Kidney (tissue), 14 donors: ENCODE data around the gene RIMBP2. TPM values are rescaled to one million over a fixed set of nuclear protein-coding genes. Genes with fewer than 3 reads are reported as not detected.

Source experiments
- DNase-seq, 5 donors: peaks; one replicate each; pipeline ENCODE4 v3.0.0-alpha.2; 2013 to 2020
- FAIRE-seq: peaks from 2 replicates; lab custom pipeline; 2012; peaks lifted over from hg19 to GRCh38; lab: Jason Lieb, UNC
- H3K27ac ChIP-seq, 2 donors: one replicate each; pipeline ENCODE4 v1.7.0; 2013; ENCODE audit warnings: low read depth in 2 of 2, low read length in 2 of 2, inconsistent platforms in 1 of 2
- H3K27me3 ChIP-seq: one replicate; pipeline ENCODE4 v1.7.1; 2013; ENCODE audit warnings: low read length, inconsistent platforms; ENCODE audit not compliant: control insufficient read depth, insufficient read depth
- H3K36me3 ChIP-seq, 3 donors: one replicate each; pipeline versions ENCODE4 v1.7.0 to v1.7.1; 2013; ENCODE audit warnings: low read length in 3 of 3, control low read depth in 1 of 3, inconsistent platforms in 1 of 3; ENCODE audit not compliant: insufficient read depth in 3 of 3, control insufficient read depth in 2 of 3
- H3K4me1 ChIP-seq, 3 donors: one replicate each; pipeline versions ENCODE4 v1.7.0 to v1.7.1; 2013; ENCODE audit warnings: low read length in 3 of 3, inconsistent platforms in 1 of 3, low read depth in 1 of 3; ENCODE audit not compliant: control insufficient read depth in 2 of 3, insufficient read depth in 2 of 3
- H3K4me3 ChIP-seq, 3 donors: one replicate each; pipeline versions ENCODE4 v1.7.0 to v1.8.1; 2013; ENCODE audit warnings: low read length in 3 of 3, control low read depth in 1 of 3, inconsistent platforms in 1 of 3
- H3K9ac ChIP-seq, 3 donors: one replicate each; pipeline versions ENCODE4 v1.7.0 to v1.7.1; 2013; ENCODE audit warnings: low read length in 3 of 3, control low read depth in 1 of 3, inconsistent platforms in 1 of 3
- H3K9me3 ChIP-seq, 3 donors: one replicate each; pipeline versions ENCODE4 v1.7.0 to v1.7.1; 2013; ENCODE audit warnings: low read length in 3 of 3, control low read depth in 1 of 3, inconsistent platforms in 1 of 3; ENCODE audit not compliant: control insufficient read depth in 2 of 3, insufficient read depth in 1 of 3
- CTCF ChIP-seq: IDR thresholded peaks from 3 replicates; pipeline ENCODE4 v1.5.1; 2012; ENCODE audit warnings: mild to moderate bottlenecking, moderate library complexity, borderline replicate concordance; ENCODE audit not compliant: insufficient read depth; ENCODE audit errors: extremely low read depth
- intact Hi-C: fragments of 100-400 bp; cut with DNase I; formaldehyde crosslinking; loops from one replicate; pipeline ENCODE4 v1.11.1; 2022
- polyA plus RNA-seq: library from polyadenylated mRNA; stranded (reverse); fragments of 350-450 nt; fragmentation: Illumina TruSeq; extraction: RNeasy Lipid Tissue Mini Kit (QIAGEN cat#74804); gene quantifications from one replicate; pipeline ENCODE4 v1.2.3, GENCODE V29; 2014; ENCODE audit warnings: low read depth, low replicate concordance; ENCODE audit not compliant: insufficient read depth
- total RNA-seq: library from RNA; stranded (reverse); fragmentation: NEBNext Ultra II Directional; extraction: Animal tissue kit (Norgen Biotek cat#: 25700); gene quantifications from one replicate; pipeline ENCODE4 v1.2.1, GENCODE V29; 2021
- donor health status: control.
- donor health status: control.
- donor health status: control.
- donor health status: control.
- donor health status: control.
- donor health status: DM: yes; HTN: yes; CAD: no.
- donor health status: Normal renal cell carcinoma (clear cell type).

Gene RIMBP2
- total and polyA plus RNA-seq, 2 donors from 2014 or later = 2.8 to 51.7 TPM

- FAIRE-seq (no peak), DNase-seq (peak in 1 of 5 donors; percentile 61)
- Histone ChIP-seq H3K36me3 (no peaks in the 10 kb centered on the region), H3K4me1 (no peaks in the 10 kb centered on the region), H3K9ac (no peak overlapping the region), H3K9me3 (peaks cover 2 to 8% (median 3%) of the 10 kb centered on the region in 3 donors), H3K27me3 (no peaks in the 10 kb centered on the region), H3K4me3 (no peak overlapping the region), H3K27ac (no peak overlapping the region)
- no peak for TF ChIP-seq CTCF
- intact Hi-C loops = no loop called here
These were observed 280.8 kb downstream of the RIMBP2 start for GRCh38 chr12:130435331-130435730.

GRCh38 chr12:130434560-130434959 is 281.5 kb downstream of the RIMBP2 start:
- FAIRE-seq (no peak), DNase-seq (peak in 1 of 5 donors; percentile 44)
- H3K9me3 ChIP-seq = peaks cover 2 to 8% (median 3%) of the 10 kb centered on the region in 3 donors
- intact Hi-C loops = no loop called here
- no peaks in the 10 kb centered on the region for H3K36me3 ChIP-seq
- no peak overlapping the region for H3K9ac ChIP-seq
- TF ChIP-seq CTCF = no peak
- H3K27me3 ChIP-seq = no peaks in the 10 kb centered on the region
- H3K27ac ChIP-seq = no peak overlapping the region
- H3K4me3 ChIP-seq = no peak overlapping the region
- no peaks in the 10 kb centered on the region for H3K4me1 ChIP-seq

- Histone ChIP-seq H3K36me3 (no peaks in the 10 kb centered on the region), H3K9me3 (peaks cover 0 to 8% (median 3%) of the 10 kb centered on the region in 3 donors), H3K4me3 (no peak overlapping the region), H3K27me3 (no peaks in the 10 kb centered on the region), H3K27ac (no peak overlapping the region), H3K4me1 (no peaks in the 10 kb centered on the region), H3K9ac (no peak overlapping the region)
- FAIRE-seq = no peak
- TF ChIP-seq CTCF = no peak
- intact Hi-C loops = no loop called here
- no peak for DNase-seq
These were observed 282.3 kb downstream of the RIMBP2 start for GRCh38 chr12:130433834-130434233.

GRCh38 chr12:130433411-130433810 is 282.7 kb downstream of the RIMBP2 start:
- intact Hi-C loops = no loop called here
- H3K27me3 ChIP-seq = no peaks in the 10 kb centered on the region
- no peak overlapping the region for H3K9ac ChIP-seq
- TF ChIP-seq CTCF = no peak
- peaks cover 0 to 8% (median 3%) of the 10 kb centered on the region in 3 donors for H3K9me3 ChIP-seq
- H3K36me3 ChIP-seq = no peaks in the 10 kb centered on the region
- H3K4me3 ChIP-seq = no peak overlapping the region
- no peak for DNase-seq
- no peaks in the 10 kb centered on the region for H3K4me1 ChIP-seq
- H3K27ac ChIP-seq = no peak overlapping the region
- FAIRE-seq = no peak
